CD4-positive, alpha-beta T cell treated with Interleukin-10 for 1 hour (primary cell): ENCODE measurements around the gene ABTB1.
"Not testable (repeated sequence)": the region's sequence is repeated elsewhere in the genome, so short reads cannot be mapped to it uniquely, and the experiment has no call there.

Experiments
- DNase-seq: peaks from one replicate; pipeline ENCODE4 v3.0.0-alpha.2; 2020

ABTB1 gene

GRCh38 chr3:127650236-127650635 is 22.5 kb upstream of the ABTB1 start:
- DNase-seq: no peak

- DNase-seq: no peak
Observed at GRCh38 chr3:127651516-127652172, 21.1 kb upstream of the ABTB1 start.

GRCh38 chr3:127652246-127652995 is 20.3 kb upstream of the ABTB1 start:
- DNase-seq: peak; percentile 51

- no peak for DNase-seq
Observed at GRCh38 chr3:127654374-127654773, 18.4 kb upstream of the ABTB1 start.

GRCh38 chr3:127654993-127655392 is 17.8 kb upstream of the ABTB1 start:
- DNase-seq: not testable (repeated sequence)

- DNase-seq: no peak
Observed at GRCh38 chr3:127655641-127656040, 17.1 kb upstream of the ABTB1 start.

- DNase-seq: no peak
Observed at GRCh38 chr3:127656906-127657305, 15.8 kb upstream of the ABTB1 start.

- no peak for DNase-seq
Observed at GRCh38 chr3:127658234-127658633, 14.5 kb upstream of the ABTB1 start.

- DNase-seq: no peak
Observed at GRCh38 chr3:127660621-127661251, 12.0 kb upstream of the ABTB1 start.

GRCh38 chr3:127661600-127661999 is 11.2 kb upstream of the ABTB1 start:
- DNase-seq: no peak

GRCh38 chr3:127662001-127662469 is 10.7 kb upstream of the ABTB1 start:
- DNase-seq: no peak

GRCh38 chr3:127663151-127663550 is 9.6 kb upstream of the ABTB1 start:
- no peak for DNase-seq

GRCh38 chr3:127665165-127665564 is 7.6 kb upstream of the ABTB1 start:
- DNase-seq: no peak

GRCh38 chr3:127665586-127665985 is 7.2 kb upstream of the ABTB1 start:
- DNase-seq: no peak

- DNase-seq: no peak
Observed at GRCh38 chr3:127666676-127667075, 6.1 kb upstream of the ABTB1 start.

GRCh38 chr3:127667119-127667681 is 5.6 kb upstream of the ABTB1 start:
- no peak for DNase-seq

GRCh38 chr3:127668906-127669305 is 3.8 kb upstream of the ABTB1 start:
- DNase-seq: no peak

GRCh38 chr3:127669541-127670228 is 3.1 kb upstream of the ABTB1 start:
- no peak for DNase-seq

- DNase-seq: no peak
Observed at GRCh38 chr3:127670229-127670559, 2.6 kb upstream of the ABTB1 start.

GRCh38 chr3:127670761-127671522 is 1.8 kb upstream of the ABTB1 start:
- DNase-seq: no peak

GRCh38 chr3:127671523-127672428 is 976 bp upstream of the ABTB1 start:
- DNase-seq: peak; percentile 29
